NCI-H1092 (cell line): Measurements from ENCODE around the gene PHOSPHO1.
"Not testable (repeated sequence)": the region's sequence is repeated elsewhere in the genome, so short reads cannot be mapped to it uniquely, and the experiment has no call there.

Source experiments
- DNase-seq: peaks from one replicate; lab custom pipeline; 2025; lab: John Stamatoyannopoulos, UW

The PHOSPHO1 gene

GRCh38 chr17:49193513-49194296 lies 36.9 kb downstream of the PHOSPHO1 start:
- no peak for DNase-seq

DNA sequence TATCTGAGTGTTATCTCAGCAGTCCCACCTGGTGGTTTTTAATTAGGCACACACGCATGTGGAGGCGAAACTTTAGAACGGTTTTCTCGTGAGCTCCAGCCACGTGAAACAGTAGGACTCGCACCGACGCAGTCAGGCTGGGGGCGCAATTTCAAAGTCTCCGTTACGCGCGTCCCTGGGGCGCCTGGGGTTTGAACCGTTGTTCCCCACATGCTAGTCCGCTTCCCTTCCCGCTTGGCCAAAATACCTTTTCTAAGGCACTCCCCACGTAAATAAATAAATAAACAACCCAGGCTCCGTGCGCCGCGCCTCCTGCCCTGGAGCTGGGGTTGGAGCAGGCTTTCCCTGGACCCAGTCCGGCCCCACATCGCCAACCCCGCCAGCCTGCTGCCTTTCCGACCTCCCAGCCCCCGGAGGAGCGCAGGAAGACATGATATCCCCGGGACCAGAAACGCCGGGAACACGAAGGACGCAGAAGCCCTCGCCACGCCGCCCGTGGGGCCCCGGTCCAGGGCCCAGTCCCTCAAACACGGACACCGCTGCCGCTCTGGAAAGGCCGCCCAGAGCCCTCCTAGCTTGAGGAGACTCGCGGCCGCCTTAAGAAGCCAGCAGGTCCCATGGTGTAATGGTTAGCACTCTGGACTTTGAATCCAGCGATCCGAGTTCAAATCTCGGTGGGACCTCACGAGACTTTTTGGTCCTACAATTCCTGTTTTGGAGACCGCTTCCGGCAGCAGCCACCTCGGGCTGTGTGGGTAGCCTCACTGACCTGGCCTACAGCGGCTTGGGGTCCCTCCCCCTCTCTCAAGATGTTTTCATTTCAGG lies 38.5 kb downstream of the PHOSPHO1 start:
- DNase-seq = peak; percentile 92

- DNase-seq = no peak
Observed at GRCh38 chr17:49191409-49191916, 39.1 kb downstream of the PHOSPHO1 start.

- DNase-seq = no peak
Observed at GRCh38 chr17:49190932-49191331, 39.7 kb downstream of the PHOSPHO1 start.

DNA sequence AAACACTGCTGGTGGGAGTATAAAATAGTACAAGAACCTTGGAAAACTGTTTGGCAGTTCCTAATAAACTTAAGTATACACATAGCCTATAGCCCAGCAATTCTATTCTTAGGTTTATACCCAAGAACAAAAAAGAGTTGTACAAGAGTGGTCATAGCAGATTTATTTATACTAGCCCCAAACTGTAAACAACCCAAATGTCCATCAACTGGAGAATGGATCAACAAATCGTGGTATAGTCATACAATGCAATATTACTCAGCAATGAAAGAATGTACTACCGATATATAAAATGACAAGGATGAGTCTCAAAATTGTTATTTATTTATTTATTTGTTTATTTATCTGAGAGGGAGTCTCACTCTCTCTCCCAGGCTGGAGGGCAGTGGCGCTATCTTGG lies 43.3 kb downstream of the PHOSPHO1 start:
- no peak for DNase-seq

DNA sequence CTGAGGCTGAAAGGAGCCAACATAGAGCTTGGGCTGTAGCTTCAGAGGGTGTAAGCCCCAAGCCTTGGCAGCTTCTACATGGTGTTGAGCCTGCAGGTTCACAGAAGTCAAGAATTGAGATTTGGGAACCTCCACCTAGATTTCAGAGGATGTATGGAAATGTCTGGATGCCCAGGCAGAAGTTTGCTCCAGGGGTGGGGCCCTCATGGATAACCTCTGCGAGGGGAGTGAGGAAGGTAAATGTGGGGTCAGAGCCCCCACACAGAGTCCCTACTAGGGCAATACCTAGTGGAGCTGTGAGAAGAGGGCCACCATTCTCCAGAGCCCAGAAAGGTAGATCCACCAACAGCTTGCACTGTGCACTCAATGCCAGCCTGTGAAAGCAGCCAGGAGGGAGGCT lies 45.2 kb downstream of the PHOSPHO1 start:
- not testable (repeated sequence) for DNase-seq

DNA sequence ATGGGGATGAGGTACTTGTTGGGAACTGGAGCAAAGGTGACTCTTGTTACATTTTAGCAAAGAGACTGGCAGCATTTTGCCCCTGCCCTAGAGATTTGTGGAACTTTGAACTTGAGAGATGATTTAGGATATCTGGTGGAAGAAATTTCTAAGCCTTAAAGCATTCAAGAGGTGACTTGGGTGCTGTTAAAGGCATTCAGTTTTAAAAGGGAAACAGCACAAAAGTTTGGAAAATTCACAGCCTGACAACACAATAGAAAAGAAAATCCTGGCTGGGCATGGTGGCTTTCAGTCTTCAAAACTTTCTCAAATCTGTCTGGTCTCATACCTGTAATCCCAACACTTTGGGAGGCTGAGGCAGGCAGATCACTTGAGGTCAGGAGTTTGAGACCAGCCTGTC lies 46.1 kb downstream of the PHOSPHO1 start:
- not testable (repeated sequence) for DNase-seq

- DNase-seq = no peak
Observed at GRCh38 chr17:49183801-49184200, 46.8 kb downstream of the PHOSPHO1 start.

GRCh38 chr17:49183341-49183740 lies 47.2 kb downstream of the PHOSPHO1 start:
- DNase-seq = no peak

- no peak for DNase-seq
Observed at GRCh38 chr17:49180998-49181635, 49.5 kb downstream of the PHOSPHO1 start.

GRCh38 chr17:49180303-49180702 lies 50.3 kb downstream of the PHOSPHO1 start:
- peak; percentile 15 for DNase-seq

GRCh38 chr17:49175978-49176377 lies 54.6 kb downstream of the PHOSPHO1 start:
- DNase-seq = not testable (repeated sequence)
